SK-N-SH (cell line): ENCODE results near the gene MACROD2. TPM values are rescaled to one million over a fixed set of nuclear protein-coding genes. Genes with fewer than 3 reads are reported as not detected.

Experiments used
- CTCF ChIA-PET: fragments of 300-600, 350-600 bp; formaldehyde crosslinking; extraction: SDS; loops from one replicate; lab custom pipeline; 2021; lab: Yijun Ruan, JAX
- POLR2A ChIA-PET: fragments of 350-600 bp; sonication (Branson Sonifier 250); formaldehyde crosslinking; extraction: SDS; loops from one replicate; lab custom pipeline; 2020; ENCODE audit warnings: antibody characterized with exemption, inconsistent platforms; lab: Yijun Ruan, JAX
- DNase-seq: peaks from one replicate; pipeline ENCODE4 v3.0.0; 2012
- H2AFZ ChIP-seq: fragments of 200-600 bp; sonication (generic); 2 replicates; pipeline ENCODE4 v1.8.1; 2016; ENCODE audit warnings: antibody characterized with exemption, mild to moderate bottlenecking, low read depth
- H3F3A ChIP-seq: fragments of 200-600 bp; sonication (generic); replicated peaks from 2 replicates; pipeline ENCODE3; 2016; ENCODE audit warnings: antibody characterized with exemption, mild to moderate bottlenecking; ENCODE audit not compliant: insufficient read depth
- H3K27ac ChIP-seq, 2 experiments: fragments of 200-500 bp in 1 of 2; fragments of 200-600 bp in 1 of 2; sonication (Bioruptor generic) in 1 of 2; sonication (generic), shearing (Covaris generic) in 1 of 2; 2 replicates each; pipeline versions ENCODE4 v1.5.1 to v1.6.1; 2014 to 2016; ENCODE audit warnings: low read depth in 2 of 2, inconsistent platforms in 1 of 2, low read length in 1 of 2, mild to moderate bottlenecking in 1 of 2, mixed read lengths in 1 of 2
- H3K27me3 ChIP-seq: fragments of 200-600 bp; sonication (generic), shearing (Covaris generic); 2 replicates; pipeline ENCODE4 v1.6.1; 2016; ENCODE audit warnings: mixed run types; ENCODE audit not compliant: insufficient read depth
- H3K36me3 ChIP-seq, 2 experiments: fragments of 200-500 bp in 1 of 2; fragments of 200-600 bp in 1 of 2; sonication (Bioruptor generic) in 1 of 2; sonication (generic) in 1 of 2; replicated peaks in 1 of 2; 2 replicates each; pipeline versions ENCODE3 to v1.5.1; 2014 to 2016; ENCODE audit warnings: low read length in 1 of 2, mild to moderate bottlenecking in 1 of 2; ENCODE audit not compliant: insufficient read depth in 2 of 2, control insufficient read depth in 1 of 2
- H3K4me1 ChIP-seq, 2 experiments: fragments of 200-500 bp in 1 of 2; fragments of 200-600 bp in 1 of 2; sonication (Bioruptor generic) in 1 of 2; sonication (generic), shearing (Covaris generic) in 1 of 2; 2 replicates each; pipeline versions ENCODE4 v1.5.1 to v1.6.1; 2014 to 2016; ENCODE audit warnings: low read depth in 1 of 2, low read length in 1 of 2, mixed run types in 1 of 2; ENCODE audit not compliant: insufficient read depth in 2 of 2, control insufficient read depth in 1 of 2
- H3K4me2 ChIP-seq: fragments of 200-600 bp; sonication (generic), shearing (Covaris generic); 2 replicates; pipeline ENCODE4 v1.6.1; 2017; ENCODE audit warnings: mixed run types
- H3K4me3 ChIP-seq, 2 experiments: fragments of 200-500 bp in 1 of 2; fragments of 200-600 bp in 1 of 2; sonication (Bioruptor generic) in 1 of 2; sonication (generic), shearing (Covaris generic) in 1 of 2; 2 replicates each; pipeline versions ENCODE4 v1.5.1 to v1.8.1; 2014 to 2016; ENCODE audit warnings: low read depth in 2 of 2, inconsistent platforms in 1 of 2, low read length in 1 of 2, mild to moderate bottlenecking in 1 of 2, mixed read lengths in 1 of 2, moderate library complexity in 1 of 2
- H3K79me2 ChIP-seq: fragments of 200-600 bp; sonication (generic); 2 replicates; pipeline ENCODE4 v1.8.1; 2017; ENCODE audit warnings: mild to moderate bottlenecking; ENCODE audit not compliant: insufficient read depth
- H3K9ac ChIP-seq: fragments of 200-600 bp; sonication (generic); 2 replicates; pipeline ENCODE4 v1.6.1; 2017; ENCODE audit warnings: mixed run types
- H3K9me2 ChIP-seq: fragments of 200-600 bp; sonication (generic); 2 replicates; pipeline ENCODE4 v1.6.1; 2017; ENCODE audit warnings: mixed run types
- H3K9me3 ChIP-seq: fragments of 200-600 bp; sonication (generic); 2 replicates; pipeline ENCODE4 v1.6.1; 2017; ENCODE audit warnings: mixed run types, mild to moderate bottlenecking, moderate library complexity
- H4K20me1 ChIP-seq: fragments of 200-600 bp; sonication (generic); 2 replicates; pipeline ENCODE4 v1.6.1; 2017; ENCODE audit warnings: mild to moderate bottlenecking, mixed run types; ENCODE audit not compliant: insufficient read depth
- EP300 ChIP-seq, 2 experiments: IDR thresholded peaks; 2 replicates each; pipeline versions ENCODE4 v1.4.0 to v1.6.1; 2012; ENCODE audit warnings: borderline replicate concordance in 1 of 2, low read depth in 1 of 2, low read length in 1 of 2
- FOSL2 ChIP-seq: IDR thresholded peaks from 2 replicates; pipeline ENCODE4 v1.4.0; 2012; ENCODE audit warnings: low read depth, mild to moderate bottlenecking, moderate library complexity, borderline replicate concordance
- GABPA ChIP-seq: IDR thresholded peaks from 2 replicates; pipeline ENCODE4 v1.4.0; 2012; ENCODE audit warnings: low read depth, mild to moderate bottlenecking
- GATA2 ChIP-seq: sonication (generic); formaldehyde crosslinking; IDR thresholded peaks from 2 replicates; pipeline ENCODE4 v1.5.0; 2020; ENCODE audit warnings: mild to moderate bottlenecking, missing genetic modification reagents
- IRF3 ChIP-seq: fragments of 150-350 bp; IDR thresholded peaks from 2 replicates; pipeline ENCODE4 v1.6.1; 2016; ENCODE audit warnings: mild to moderate bottlenecking, low read depth, low read length
- MEF2A ChIP-seq: IDR thresholded peaks from 2 replicates; pipeline ENCODE4 v1.4.0; 2012; ENCODE audit warnings: low read depth, borderline replicate concordance
- MXI1 ChIP-seq: IDR thresholded peaks from 2 replicates; pipeline ENCODE4 v1.6.1; 2012; ENCODE audit warnings: mild to moderate bottlenecking, low read depth, low read length, improper control_type of control experiment
- NFIC ChIP-seq: IDR thresholded peaks from 2 replicates; pipeline ENCODE4 v1.4.0; 2012; ENCODE audit warnings: borderline replicate concordance
- RAD21 ChIP-seq: IDR thresholded peaks from 2 replicates; pipeline ENCODE4 v1.6.1; 2012; ENCODE audit warnings: mild to moderate bottlenecking, low read length
- RCOR1 ChIP-seq: fragments of 150-350 bp; IDR thresholded peaks from 2 replicates; pipeline ENCODE4 v1.6.1; 2017; ENCODE audit warnings: antibody characterized with exemption, low read length
- REST ChIP-seq: IDR thresholded peaks from 2 replicates; pipeline ENCODE4 v1.6.1; 2012; ENCODE audit warnings: mild to moderate bottlenecking, low read depth, low read length, moderate library complexity
- RFX5 ChIP-seq: IDR thresholded peaks from 2 replicates; pipeline ENCODE4 v1.6.1; 2012; ENCODE audit warnings: mild to moderate bottlenecking, improper control_type of control experiment, low read length
- RXRA ChIP-seq: IDR thresholded peaks from 2 replicates; pipeline ENCODE4 v1.4.0; 2012; ENCODE audit warnings: low read depth, mild to moderate bottlenecking, borderline replicate concordance
- SIN3A ChIP-seq: IDR thresholded peaks from 2 replicates; pipeline ENCODE4 v1.6.1; 2012; ENCODE audit warnings: low read depth, mild to moderate bottlenecking, low read length, moderate library complexity, borderline replicate concordance
- TAF1 ChIP-seq: IDR thresholded peaks from 2 replicates; pipeline ENCODE4 v1.6.1; 2012; ENCODE audit warnings: low read depth, mild to moderate bottlenecking, low read length, moderate library complexity, borderline replicate concordance
- TEAD4 ChIP-seq: IDR thresholded peaks from 2 replicates; pipeline ENCODE4 v1.4.0; 2012; ENCODE audit warnings: mild to moderate bottlenecking, borderline replicate concordance; ENCODE audit not compliant: insufficient read depth
- USF2 ChIP-seq: fragments of 150-350 bp; IDR thresholded peaks from 2 replicates; pipeline ENCODE4 v1.6.1; 2017; ENCODE audit warnings: antibody characterized with exemption, low read length, low read depth, borderline replicate concordance
- YY1 ChIP-seq: IDR thresholded peaks from 2 replicates; pipeline ENCODE4 v1.4.0; 2012; ENCODE audit warnings: low read depth, mild to moderate bottlenecking
- WGBS: methylation state at CpG from one replicate; pipeline ENCODE4 v1.1.6; 2017; ENCODE audit warnings: low lambda C conversion rate; 5-methylcytosine and 5-hydroxymethylcytosine counted together
- polyA plus RNA-seq, 3 experiments: library from polyadenylated mRNA; depleted of rRNA; stranded (reverse); fragments of >200 nt; gene quantifications; 2 replicates each; pipeline ENCODE4 v1.2.3, GENCODE V29; 2012

The MACROD2 gene
- polyA plus RNA-seq, 1 of the 3 experiments (the other 2 are of a cell fraction) = 0.33 TPM

GRCh38 chr20:15882553-15882952, 1887.2 kb downstream of the MACROD2 start:
- H2AFZ ChIP-seq = no peak overlapping the region
- 33% methylated on average over 4 of the region's 4 CpGs for WGBS
- no peaks in the 10 kb centered on the region for H4K20me1 ChIP-seq
- POLR2A ChIA-PET = no interaction called here
- no peaks in the 10 kb centered on the region for H3K79me2 ChIP-seq
- no peak overlapping the region for H3K4me2 ChIP-seq
- H3K4me1 ChIP-seq = no peaks in the 10 kb centered on the region
- H3K27ac ChIP-seq = no peak overlapping the region
- TF ChIP-seq MXI1 (no peak), FOSL2 (no peak), REST (no peak), TAF1 (no peak), YY1 (no peak), GABPA (no peak), MEF2A (no peak)
- no peaks in the 10 kb centered on the region for H3K27me3 ChIP-seq
- no peaks in the 10 kb centered on the region for H3K36me3 ChIP-seq
- H3F3A ChIP-seq = no peaks in the 10 kb centered on the region
- DNase-seq = no peak
- no peak overlapping the region for H3K9ac ChIP-seq
- CTCF ChIA-PET = no interaction called here
- H3K9me2 ChIP-seq = no peaks in the 10 kb centered on the region
- H3K9me3 ChIP-seq = no peaks in the 10 kb centered on the region
- H3K4me3 ChIP-seq = no peak overlapping the region

GRCh38 chr20:15886250-15886649, 1890.9 kb downstream of the MACROD2 start:
- POLR2A ChIA-PET = no interaction called here
- TF ChIP-seq YY1 = no peak
- TF ChIP-seq TEAD4 = no peak
- TF ChIP-seq GATA2 (CRISPR knock-in tag) = no peak
- no peak for TF ChIP-seq IRF3
- TF ChIP-seq RXRA = no peak
- no peak for TF ChIP-seq REST
- no peak for TF ChIP-seq EP300 (IDR thresholded peaks at IDR 0.05; ENCODE audit: borderline replicate concordance in 1 of 2, low read depth in 1 of 2, low read length in 1 of 2)
- TF ChIP-seq FOSL2 = no peak
- TF ChIP-seq SIN3A = no peak
- TF ChIP-seq USF2 = no peak
- no peak for TF ChIP-seq NFIC
- no peak for TF ChIP-seq RFX5
- no peak for TF ChIP-seq RAD21
- TF ChIP-seq RCOR1 = no peak
- TF ChIP-seq GABPA = no peak

More at GRCh38 chr20:15886250-15886649, 1890.9 kb downstream of the MACROD2 start:
- Histone ChIP-seq H2AFZ (no peak overlapping the region), H3K27ac (no peak overlapping the region), H3K4me1 (peaks cover 0 to 3% of the 10 kb centered on the region in 2 experiments; a peak in 1 of 4 replicates), H3K36me3 (no peaks in the 10 kb centered on the region), H3K4me3 (no peak overlapping the region), H3K4me2 (no peak overlapping the region), H3K9ac (no peak overlapping the region), H3F3A (no peaks in the 10 kb centered on the region), H4K20me1 (no peaks in the 10 kb centered on the region), H3K27me3 (no peaks in the 10 kb centered on the region), H3K79me2 (no peaks in the 10 kb centered on the region), H3K9me3 (no peaks in the 10 kb centered on the region), H3K9me2 (no peaks in the 10 kb centered on the region)
- CTCF ChIA-PET = no interaction called here
- 52% methylated on average over 2 of the region's 2 CpGs for WGBS
- DNase-seq = no peak
